Common myeloid progenitor, CD34-positive (primary cell): ENCODE results near the gene PRKAR1B.

Source experiments
- CTCF ChIA-PET: fragments of 350-600 bp; sonication (Branson Sonifier 250); formaldehyde crosslinking; loops from one replicate; lab custom pipeline; 2021; ENCODE audit warnings: antibody characterized with exemption; lab: Charles Lee
- POLR2A ChIA-PET: fragments of 350-600 bp; sonication (Branson Sonifier 250); formaldehyde crosslinking; loops from one replicate; lab custom pipeline; 2021; ENCODE audit warnings: antibody characterized with exemption; lab: Charles Lee
- DNase-seq, 3 donors: peaks; one replicate each; pipeline versions ENCODE4 v3.0.0 to v3.0.0-alpha.2; 2013
- H3K27ac ChIP-seq, 2 experiments: 1 replicate in 1 of 2; 2 replicates in 1 of 2; pipeline ENCODE4 v1.7.0; 2013; ENCODE audit warnings: inconsistent platforms in 2 of 2, low read length in 2 of 2, mild to moderate bottlenecking in 2 of 2, low read depth in 1 of 2, moderate library complexity in 1 of 2; ENCODE audit not compliant: severe bottlenecking in 2 of 2, insufficient read depth in 1 of 2, poor library complexity in 1 of 2
- H3K27me3 ChIP-seq, 5 experiments: replicated peaks in 2 of 5; 1 replicate in 3 of 5; 2 replicates in 2 of 5; pipeline versions ENCODE4 v1.6.1 to v1.7.0; 2013; ENCODE audit warnings: low read length in 4 of 5, mild to moderate bottlenecking in 2 of 5, moderate library complexity in 2 of 5, inconsistent platforms in 1 of 5; ENCODE audit not compliant: insufficient read depth in 5 of 5, control insufficient read depth in 4 of 5
- H3K36me3 ChIP-seq, 4 experiments: 1 replicate in 2 of 4; 2 replicates in 2 of 4; pipeline versions ENCODE4 v1.6.1 to v1.7.0; 2013; ENCODE audit warnings: low read length in 3 of 4, control low read depth in 1 of 4, mild to moderate bottlenecking in 1 of 4; ENCODE audit not compliant: control insufficient read depth in 4 of 4, insufficient read depth in 4 of 4
- H3K4me1 ChIP-seq, 4 experiments: 1 replicate in 3 of 4; 2 replicates in 1 of 4; pipeline versions ENCODE4 v1.6.1 to v1.7.1; 2013; ENCODE audit warnings: low read length in 3 of 4, mild to moderate bottlenecking in 3 of 4, control low read depth in 1 of 4, inconsistent platforms in 1 of 4, moderate library complexity in 1 of 4; ENCODE audit not compliant: control insufficient read depth in 4 of 4, insufficient read depth in 4 of 4; ENCODE audit errors: control extremely low read depth in 1 of 4
- H3K4me3 ChIP-seq, 7 experiments: 1 replicate in 4 of 7; 2 replicates in 3 of 7; pipeline versions ENCODE4 v1.5.1 to v1.7.0; 2013; ENCODE audit warnings: mild to moderate bottlenecking in 7 of 7, low read length in 6 of 7, moderate library complexity in 6 of 7, inconsistent platforms in 2 of 7, low read depth in 2 of 7, control low read depth in 1 of 7; ENCODE audit not compliant: insufficient read depth in 4 of 7, control insufficient read depth in 1 of 7; ENCODE audit errors: extremely low read depth in 1 of 7
- H3K9me3 ChIP-seq, 5 experiments: 1 replicate in 4 of 5; 2 replicates in 1 of 5; pipeline versions ENCODE4 v1.6.1 to v1.7.1; 2013; ENCODE audit warnings: low read length in 4 of 5, mild to moderate bottlenecking in 2 of 5, inconsistent platforms in 1 of 5, low read depth in 1 of 5, moderate library complexity in 1 of 5; ENCODE audit not compliant: control insufficient read depth in 4 of 5, insufficient read depth in 2 of 5; ENCODE audit errors: control extremely low read depth in 1 of 5
- WGBS: methylation state at CpG from one replicate; pipeline ENCODE4 v1.1.5; 2013; ENCODE audit not compliant: insufficient coverage; 5-methylcytosine and 5-hydroxymethylcytosine counted together

PRKAR1B gene

DNA sequence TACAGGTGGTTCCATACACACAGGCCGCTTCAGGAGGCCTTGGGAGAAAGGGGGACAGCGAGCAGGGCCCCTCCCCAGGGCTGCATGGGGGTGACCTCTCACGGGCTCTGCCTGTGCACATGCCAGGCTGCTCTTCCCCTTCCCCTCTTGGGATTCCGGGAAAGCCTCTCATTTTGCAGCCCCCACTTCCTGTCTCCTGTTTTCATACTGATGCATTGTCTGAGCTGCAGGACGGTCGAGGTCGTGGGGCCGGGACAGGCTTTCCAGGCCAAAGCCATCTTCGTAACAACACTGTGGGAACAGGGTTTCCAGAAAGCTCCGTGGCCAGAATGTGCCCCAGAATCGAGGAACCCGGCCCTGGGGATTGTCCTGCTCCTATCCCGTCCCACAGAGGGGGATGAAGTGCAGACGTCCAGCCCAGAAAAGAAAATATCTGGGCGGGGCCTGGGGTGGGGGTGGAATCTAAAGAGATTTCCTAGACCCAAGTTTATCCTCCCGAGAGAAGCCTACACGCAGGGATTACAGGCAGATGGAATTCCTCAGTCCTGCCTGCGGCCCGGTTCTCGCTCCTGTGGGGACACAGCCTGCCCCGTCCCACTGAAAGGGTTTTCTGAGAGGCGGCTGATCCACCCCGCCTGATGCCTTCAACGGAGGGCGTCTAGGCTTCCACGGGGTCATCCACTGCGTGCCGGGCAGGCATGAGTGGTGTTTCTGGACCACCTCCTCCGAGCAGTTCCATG is 30.1 kb downstream of the PRKAR1B start:
- H3K36me3 ChIP-seq, result peaks cover 0 to 15% (median 3%) of the 10 kb centered on the region in 4 experiments
- H3K27ac ChIP-seq, result no peak overlapping the region
- CTCF ChIA-PET, result no interaction called here
- DNase-seq, result no peak
- peaks cover 0 to 2% (median 0%) of the 10 kb centered on the region in 4 experiments for H3K4me1 ChIP-seq
- no peaks in the 10 kb centered on the region for H3K27me3 ChIP-seq
- H3K4me3 ChIP-seq, result no peak overlapping the region
- peaks cover 0 to 5% (median 0%) of the 10 kb centered on the region in 5 experiments for H3K9me3 ChIP-seq
- POLR2A ChIA-PET, result no interaction called here
- WGBS, result over 99% methylated on average over 29 of the region's 29 CpGs

GRCh38 chr7:696426-696811 is 30.7 kb downstream of the PRKAR1B start:
- no peak for DNase-seq
- Histone ChIP-seq H3K4me3 (no peak overlapping the region), H3K4me1 (peaks cover 0 to 2% (median 0%) of the 10 kb centered on the region in 4 experiments), H3K36me3 (peaks cover 0 to 15% (median 2%) of the 10 kb centered on the region in 4 experiments), H3K9me3 (peaks cover 0 to 4% (median 0%) of the 10 kb centered on the region in 5 experiments), H3K27ac (no peak overlapping the region), H3K27me3 (no peaks in the 10 kb centered on the region)
- WGBS, result 96% methylated on average over 9 of the region's 9 CpGs
- ChIA-PET CTCF (no interaction called here), POLR2A (no interaction called here)

- DNase-seq, result no peak
- CTCF ChIA-PET, result no interaction called here
These were observed 33.8 kb downstream of the PRKAR1B start for GRCh38 chr7:693280-693679.

DNA sequence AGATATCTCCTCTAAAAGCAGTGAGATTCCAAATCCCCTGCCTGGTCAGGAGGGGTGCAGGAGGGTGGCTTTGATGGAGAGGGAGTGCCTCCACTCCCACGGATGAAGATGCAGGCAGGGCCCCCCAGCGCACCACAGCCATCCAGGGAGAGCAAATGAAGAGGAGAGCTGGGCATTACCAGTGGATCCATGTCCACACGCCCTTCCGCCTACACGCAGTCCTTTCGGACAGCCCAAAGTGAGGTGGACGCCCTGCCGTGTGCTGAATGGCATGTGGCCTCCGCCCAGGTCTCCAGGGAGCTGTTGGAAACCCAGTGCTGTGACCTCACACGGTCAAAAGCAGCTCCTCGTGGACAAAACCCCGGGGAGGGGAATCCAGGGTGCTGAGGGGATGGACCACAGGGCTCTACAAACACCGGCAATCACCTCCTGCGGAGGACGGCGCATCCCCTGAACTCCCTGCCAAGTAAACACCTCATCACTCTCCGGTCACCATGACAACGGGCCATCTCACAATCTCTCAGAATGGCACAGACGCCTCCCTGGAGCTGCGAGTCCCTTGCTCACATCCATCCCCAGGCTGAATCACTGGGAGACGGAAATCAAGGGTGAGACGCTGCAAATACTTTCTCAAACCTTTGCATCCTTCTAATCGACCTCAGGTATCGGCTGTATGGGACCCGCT is 35.6 kb downstream of the PRKAR1B start:
- DNase-seq, result no peak
- Histone ChIP-seq H3K9me3 (peaks cover 2 to 39% (median 26%) of the 10 kb centered on the region in 5 experiments), H3K36me3 (peaks cover 0 to 10% (median 3%) of the 10 kb centered on the region in 4 experiments), H3K4me3 (no peak overlapping the region), H3K27me3 (no peaks in the 10 kb centered on the region), H3K27ac (no peak overlapping the region), H3K4me1 (no peaks in the 10 kb centered on the region)
- POLR2A ChIA-PET, result no interaction called here
- CTCF ChIA-PET, result no interaction called here
- over 99% methylated on average over 22 of the region's 25 CpGs for whole genome bisulfite sequencing

More at GRCh38 chr7:693280-693679, 33.8 kb downstream of the PRKAR1B start:
- Histone ChIP-seq H3K4me1 (no peaks in the 10 kb centered on the region), H3K4me3 (no peak overlapping the region), H3K9me3 (peaks cover 0 to 28% (median 13%) of the 10 kb centered on the region in 5 experiments), H3K27ac (no peak overlapping the region), H3K27me3 (no peaks in the 10 kb centered on the region), H3K36me3 (peaks cover 0 to 14% (median 3%) of the 10 kb centered on the region in 4 experiments)
- POLR2A ChIA-PET, result no interaction called here
- 98% methylated on average over 22 of the region's 22 CpGs for WGBS

GRCh38 chr7:690478-691360 is 36.4 kb downstream of the PRKAR1B start:
- peaks cover 5 to 39% (median 28%) of the 10 kb centered on the region in 5 experiments for H3K9me3 ChIP-seq
- H3K4me1 ChIP-seq, result no peaks in the 10 kb centered on the region
- H3K27me3 ChIP-seq, result no peaks in the 10 kb centered on the region
- H3K27ac ChIP-seq, result no peak overlapping the region
- ChIA-PET CTCF (no interaction called here), POLR2A (no interaction called here)
- no peak overlapping the region for H3K4me3 ChIP-seq
- H3K36me3 ChIP-seq, result peaks cover 0 to 9% (median 3%) of the 10 kb centered on the region in 4 experiments
- WGBS, result 98% methylated on average over 24 of the region's 27 CpGs
- DNase-seq, result no peak

DNA sequence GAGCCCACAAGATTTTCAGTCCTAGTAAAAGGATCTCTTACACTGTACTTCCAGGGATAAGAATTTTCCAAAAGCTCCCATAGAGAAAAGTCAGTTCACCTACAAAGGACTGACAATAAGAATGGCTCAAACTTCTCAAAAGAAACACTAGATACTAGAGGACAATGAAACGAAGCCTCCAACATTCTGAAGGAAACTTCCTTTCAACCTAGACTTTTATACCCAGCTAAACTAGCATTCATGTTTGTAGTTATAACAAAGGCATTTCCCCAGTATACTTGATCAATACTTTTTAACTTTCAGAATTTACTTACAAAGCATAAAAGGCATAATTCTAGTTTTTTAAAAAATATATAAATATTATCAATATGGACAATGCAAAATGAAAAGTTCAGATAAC is 41.5 kb downstream of the PRKAR1B start:
- H3K36me3 ChIP-seq, result peaks cover 0 to 28% (median 2%) of the 10 kb centered on the region in 4 experiments
- peak in 1 of 3 donors; percentile 10 for DNase-seq
- WGBS, result 100% methylated on average over 1 of the region's 1 CpG
- H3K27ac ChIP-seq, result no peak overlapping the region
- H3K4me3 ChIP-seq, result no peak overlapping the region
- POLR2A ChIA-PET, result no interaction called here
- no peaks in the 10 kb centered on the region for H3K27me3 ChIP-seq
- H3K9me3 ChIP-seq, result peaks cover 8 to 55% (median 42%) of the 10 kb centered on the region in 5 experiments
- CTCF ChIA-PET, result interaction anchor here (1.5 kb wide), 1 partner anchor 17 kb away, joined by 5 read pairs; no protein-coding TSS in a partner anchor
- no peaks in the 10 kb centered on the region for H3K4me1 ChIP-seq
